ENCODE results near the gene CIDEA.

GRCh38 chr18:12254820-12255511 is 805 bp downstream of the CIDEA start:
- no peak for TF ChIP-seq CTCF (IDR thresholded peaks at IDR 0.05)
- TF ChIP-seq POLR2AphosphoS5 (IDR thresholded peaks at IDR 0.05) = no peak

Data from breast epithelium (tissue), 3 donors.